ENCODE measurements around the gene TENM4.

TENM4 gene

DNA sequence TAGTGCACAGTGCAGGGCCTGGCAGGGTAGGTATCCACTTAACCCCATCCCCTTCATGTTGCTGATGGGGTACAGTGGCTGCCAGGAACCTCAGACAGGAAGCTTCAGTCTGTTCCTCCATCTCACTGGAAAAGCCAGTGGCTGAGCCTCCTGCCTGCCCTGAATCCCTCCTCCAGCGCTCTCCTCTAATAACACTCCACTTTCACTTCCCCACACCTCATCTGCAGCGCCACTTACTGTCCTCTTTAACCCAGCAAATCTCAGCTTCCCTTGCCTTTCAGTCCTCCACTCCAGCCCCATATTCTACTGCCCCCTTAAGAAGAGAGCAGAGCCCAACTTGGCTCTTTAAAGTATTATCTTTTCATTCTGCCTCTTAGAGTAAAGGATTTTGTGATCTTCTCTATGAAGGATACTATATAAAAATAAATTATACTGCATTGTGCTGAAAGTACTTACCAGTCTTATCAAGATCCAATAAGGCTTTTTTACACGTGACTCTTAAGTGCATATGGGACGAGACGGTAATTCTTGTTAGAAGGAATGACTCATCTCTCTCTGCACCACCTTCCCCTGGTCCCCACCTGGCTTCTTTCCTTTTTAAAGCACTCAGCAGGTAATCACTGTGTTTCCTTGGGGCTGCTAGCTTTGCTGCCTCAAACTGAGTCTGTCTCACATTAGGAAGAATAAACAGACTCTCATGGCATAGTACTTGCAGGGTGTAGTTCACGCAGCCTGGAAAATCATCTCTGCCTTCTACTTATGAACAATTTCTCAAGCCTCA, 628.1 kb downstream of the TENM4 start:
- no peak for DNase-seq (ENCODE audit: low read depth in 2 of 2)

DNA sequence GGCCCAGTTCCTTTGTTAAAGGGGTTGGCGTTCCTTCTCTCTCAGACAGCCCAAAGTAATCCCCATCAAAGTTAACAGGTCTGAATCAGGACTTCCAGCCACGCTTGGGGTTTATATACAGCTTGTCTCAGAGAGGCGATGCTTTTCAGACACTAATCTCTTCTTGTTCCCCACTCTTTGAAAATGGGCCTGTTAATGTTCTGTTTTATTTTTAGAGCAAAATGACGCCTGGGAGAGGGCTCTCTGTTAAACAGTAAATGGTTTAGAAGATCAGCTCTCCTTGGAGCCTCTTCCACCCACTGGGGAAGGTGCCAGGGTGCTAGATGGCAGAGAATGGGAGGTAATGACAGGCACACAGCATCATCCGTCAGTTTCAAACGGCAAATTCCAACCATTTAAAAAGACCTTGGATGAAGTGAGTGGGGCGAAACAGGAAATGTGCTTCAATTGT, 630.2 kb downstream of the TENM4 start:
- DNase-seq (ENCODE audit: low read depth in 2 of 2) = no peak

GRCh38 chr11:78809931-78810541, 630.8 kb downstream of the TENM4 start:
- no peak for DNase-seq (ENCODE audit: low read depth in 2 of 2)

GRCh38 chr11:78808923-78809322, 631.9 kb downstream of the TENM4 start:
- DNase-seq (ENCODE audit: low read depth in 2 of 2) = no peak

GRCh38 chr11:78807351-78807750, 633.5 kb downstream of the TENM4 start:
- DNase-seq (ENCODE audit: low read depth in 2 of 2) = no peak

DNA sequence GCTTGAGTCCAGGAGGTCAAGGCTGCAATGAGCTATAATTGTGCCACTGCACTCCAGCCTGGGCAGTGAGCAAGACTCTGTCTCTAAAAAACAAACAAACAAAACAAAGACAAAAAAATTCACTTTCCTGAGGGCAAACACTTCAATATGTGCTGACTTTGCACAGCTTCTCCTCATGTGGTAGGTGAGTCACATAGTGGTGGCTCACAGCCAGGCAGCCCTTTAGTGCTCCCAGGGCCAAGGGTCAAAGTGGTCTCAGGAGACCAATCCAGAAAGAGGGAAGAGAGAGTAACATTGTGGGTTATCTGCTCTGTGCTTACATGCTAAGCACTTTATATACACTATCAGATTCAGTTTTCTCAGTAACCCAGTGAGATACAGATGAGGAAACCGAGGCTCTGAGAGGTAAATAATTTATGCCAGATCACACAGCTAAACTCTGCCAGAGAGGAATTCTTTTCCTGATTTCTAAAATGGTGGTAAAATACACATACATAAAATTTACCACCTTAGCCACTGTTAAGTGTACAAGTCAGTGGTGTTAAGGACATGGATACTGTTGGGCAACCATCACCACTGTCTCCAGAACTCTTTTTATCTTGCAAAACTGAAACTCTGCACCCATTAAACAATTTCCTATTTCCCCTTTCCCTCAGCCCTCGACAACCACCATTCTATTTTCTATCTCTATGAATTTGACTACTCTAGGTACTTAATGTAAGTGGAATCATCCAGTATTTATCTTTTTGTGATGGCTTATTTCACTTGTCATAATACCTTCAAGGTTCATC, 634.4 kb downstream of the TENM4 start:
- no peak for DNase-seq (ENCODE audit: low read depth in 2 of 2)

- DNase-seq (ENCODE audit: low read depth in 2 of 2) = no peak
Observed at GRCh38 chr11:78804991-78805390, 635.8 kb downstream of the TENM4 start.

DNA sequence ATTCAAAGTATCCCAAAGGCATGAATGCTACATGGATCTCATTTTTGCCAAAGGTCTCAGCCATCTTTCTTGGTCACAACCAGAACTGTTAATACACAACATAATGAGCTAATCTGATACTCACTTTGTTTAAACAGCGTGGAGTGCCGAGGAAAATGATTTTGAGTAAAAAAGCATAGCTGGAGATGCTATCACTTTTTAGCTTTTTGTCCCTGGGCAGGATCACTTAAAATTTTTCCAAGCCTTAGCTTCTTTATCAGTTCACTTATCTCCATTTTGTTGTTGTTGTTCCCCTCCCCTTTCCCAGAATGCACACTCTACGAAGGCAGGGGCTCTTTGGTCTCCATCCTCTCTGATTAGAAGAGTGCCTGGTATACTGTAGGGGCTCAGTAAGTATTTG, 636.8 kb downstream of the TENM4 start:
- no peak for DNase-seq (ENCODE audit: low read depth in 2 of 2)

- DNase-seq (ENCODE audit: low read depth in 2 of 2) = no peak
Observed at GRCh38 chr11:78802058-78802761, 638.6 kb downstream of the TENM4 start.

DNA sequence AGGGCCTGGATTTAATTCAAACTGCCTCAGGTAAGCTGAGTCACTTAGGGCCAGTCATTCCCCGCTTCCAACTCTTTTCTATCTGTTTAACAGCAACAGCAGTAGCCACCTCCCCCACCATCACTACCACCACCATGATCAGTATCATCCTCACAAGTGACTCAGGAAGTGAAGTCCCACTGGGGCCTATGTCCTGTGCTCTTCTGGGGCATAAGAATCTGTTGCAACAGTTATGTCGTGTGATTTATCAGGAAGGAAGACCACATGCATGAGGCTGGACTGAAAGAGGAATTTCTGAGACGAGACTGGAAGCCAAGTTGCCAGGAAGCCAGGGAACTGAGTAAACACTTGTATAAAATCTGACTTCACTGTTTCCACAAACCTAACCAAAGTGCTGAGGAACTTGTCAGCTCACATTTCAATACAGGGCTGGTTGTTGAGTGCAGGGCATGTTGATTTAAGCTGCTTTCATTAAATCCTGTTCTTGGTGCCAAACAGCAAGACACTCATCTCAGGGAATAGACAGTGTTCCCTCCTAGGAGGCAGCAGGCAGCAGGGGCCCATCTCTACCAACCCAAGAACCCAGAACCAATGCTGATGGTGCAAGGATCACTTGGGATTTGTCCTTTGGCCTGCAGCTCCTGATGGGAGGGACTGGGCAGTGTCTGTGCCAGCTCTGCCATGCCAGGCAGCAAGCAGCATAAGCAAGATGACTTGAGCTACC, 639.5 kb downstream of the TENM4 start:
- DNase-seq (ENCODE audit: low read depth in 2 of 2) = no peak

DNA sequence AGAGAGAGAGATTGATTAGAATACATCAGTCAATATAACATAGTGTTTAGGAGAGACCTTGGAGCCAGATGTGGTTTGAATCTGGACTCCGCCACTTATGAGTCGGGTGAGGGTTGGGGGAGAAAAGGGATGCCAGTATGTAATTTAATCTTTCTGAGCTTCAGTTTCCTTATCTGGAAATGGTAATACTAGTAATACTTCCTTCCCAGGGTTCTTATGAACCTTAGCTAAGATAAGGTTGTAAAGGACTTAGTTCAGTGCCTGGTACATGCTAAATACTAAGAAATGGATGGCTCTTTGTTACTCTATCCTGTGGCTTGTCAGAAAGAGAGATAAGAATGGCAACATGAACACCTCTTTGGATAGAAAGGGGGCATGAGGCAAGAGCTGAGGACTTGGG, 640.1 kb downstream of the TENM4 start:
- DNase-seq (ENCODE audit: low read depth in 2 of 2) = no peak

- DNase-seq (ENCODE audit: low read depth in 2 of 2) = no peak
Observed at GRCh38 chr11:78800096-78800690, 640.6 kb downstream of the TENM4 start.

- DNase-seq (ENCODE audit: low read depth in 2 of 2) = peak; percentile 19 to 25
Observed at GRCh38 chr11:78798663-78799062, 642.2 kb downstream of the TENM4 start.

- DNase-seq (ENCODE audit: low read depth in 2 of 2) = no peak
Observed at GRCh38 chr11:78797559-78797958, 643.3 kb downstream of the TENM4 start.

- DNase-seq (ENCODE audit: low read depth in 2 of 2) = no peak
Observed at GRCh38 chr11:78796956-78797355, 643.9 kb downstream of the TENM4 start.

DNA sequence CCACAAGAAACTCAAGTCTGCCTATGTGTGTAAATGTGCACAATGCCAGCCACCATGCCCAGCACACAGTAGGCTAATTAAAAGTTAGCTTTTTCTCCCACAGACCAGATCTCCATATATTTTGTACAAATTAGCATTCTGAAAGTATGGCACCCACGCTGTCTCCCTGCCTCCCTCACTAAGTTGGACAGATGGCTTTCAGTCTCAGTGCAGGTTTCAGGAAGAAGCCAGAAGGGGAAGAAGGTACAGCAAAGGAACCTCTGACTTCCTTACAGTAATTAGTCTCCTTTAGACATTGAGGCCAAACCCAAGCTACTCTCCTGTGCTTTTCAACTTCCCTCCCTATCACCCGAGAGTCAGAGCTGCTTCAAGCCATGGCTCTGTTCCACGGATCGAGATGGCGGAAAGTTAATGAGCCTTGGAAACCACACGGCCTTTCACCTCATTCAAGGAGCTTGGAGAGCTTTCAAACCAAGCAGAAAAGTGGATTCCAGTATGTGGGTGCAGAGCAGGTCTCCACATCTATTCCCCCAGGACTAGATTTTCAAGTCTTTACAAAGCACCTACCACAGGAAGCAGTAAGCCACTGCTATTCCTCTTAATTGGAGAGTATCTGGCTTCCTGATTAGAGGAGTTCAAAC, 645.1 kb downstream of the TENM4 start:
- no peak for DNase-seq (ENCODE audit: low read depth in 2 of 2)

DNA sequence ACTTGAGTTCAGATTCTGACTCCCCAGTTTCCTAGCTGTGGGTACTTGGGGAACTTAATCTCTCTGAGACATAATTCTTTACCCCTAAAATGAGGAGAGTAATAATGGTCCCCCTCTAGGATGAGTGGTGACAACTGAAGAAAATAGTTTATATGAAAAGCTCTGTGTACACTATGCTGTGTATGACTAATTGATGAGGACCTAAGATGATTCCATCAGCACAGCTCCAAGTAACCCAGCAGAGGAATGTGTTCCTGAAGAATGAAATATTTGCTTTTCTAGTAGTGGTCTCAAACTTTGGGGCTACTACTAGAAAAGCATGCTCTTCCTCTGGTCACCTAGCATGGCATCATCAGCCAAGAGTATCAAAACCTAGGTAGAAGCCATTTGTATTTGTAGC, 648.9 kb downstream of the TENM4 start:
- DNase-seq (ENCODE audit: low read depth in 2 of 2) = no peak

- DNase-seq (ENCODE audit: low read depth in 2 of 2) = no peak
Observed at GRCh38 chr11:78791254-78791653, 649.6 kb downstream of the TENM4 start.

GRCh38 chr11:78790784-78791183, 650.0 kb downstream of the TENM4 start:
- DNase-seq (ENCODE audit: low read depth in 2 of 2) = no peak

DNA sequence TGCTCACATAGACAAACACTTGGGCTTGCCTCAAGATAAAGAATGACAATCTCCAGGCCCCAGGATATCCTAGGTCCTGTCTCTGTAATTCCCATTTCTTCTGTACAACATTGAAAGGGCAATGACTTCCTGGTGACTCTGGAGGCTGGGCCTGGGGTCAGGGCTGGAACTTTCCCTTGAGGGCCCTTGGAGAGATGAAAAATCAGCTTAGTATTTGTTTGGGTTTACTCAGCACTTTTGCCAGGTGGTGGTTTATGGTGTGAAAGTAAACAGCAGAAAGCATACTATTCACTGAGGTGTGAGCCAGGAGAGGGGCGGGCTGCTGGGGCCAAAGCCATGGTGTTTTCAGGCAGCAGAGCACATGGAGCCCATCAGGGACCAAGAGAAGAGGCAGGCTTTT, 651.5 kb downstream of the TENM4 start:
- DNase-seq (ENCODE audit: low read depth in 2 of 2) = no peak
